Stimulated activated naive CD4-positive, alpha-beta T cell treated with Interleukin-2 at 50 U/mL for 16 hours (primary cell): Measurements from ENCODE around the gene TBC1D22A.

ENCODE experiments used
- DNase-seq: peaks from one replicate; lab custom pipeline; 2025; lab: John Stamatoyannopoulos, UW

The TBC1D22A gene

GRCh38 chr22:46887978-46888377 is 125.5 kb downstream of the TBC1D22A start:
- no peak for DNase-seq

GRCh38 chr22:46890819-46891218 is 128.4 kb downstream of the TBC1D22A start:
- DNase-seq: no peak

GRCh38 chr22:46891382-46891951 is 129.0 kb downstream of the TBC1D22A start:
- DNase-seq: no peak

GRCh38 chr22:46892866-46893265 is 130.4 kb downstream of the TBC1D22A start:
- DNase-seq: no peak

- no peak for DNase-seq
Observed at GRCh38 chr22:46893281-46894020, 131.0 kb downstream of the TBC1D22A start.

GRCh38 chr22:46894081-46894671 is 131.7 kb downstream of the TBC1D22A start:
- no peak for DNase-seq

GRCh38 chr22:46894851-46895640 is 132.6 kb downstream of the TBC1D22A start:
- no peak for DNase-seq

- DNase-seq: no peak
Observed at GRCh38 chr22:46895753-46896152, 133.3 kb downstream of the TBC1D22A start.

GRCh38 chr22:46896166-46896565 is 133.7 kb downstream of the TBC1D22A start:
- no peak for DNase-seq

GRCh38 chr22:46896568-46897245 is 134.3 kb downstream of the TBC1D22A start:
- no peak for DNase-seq

GRCh38 chr22:46897246-46897623 is 134.8 kb downstream of the TBC1D22A start:
- DNase-seq: no peak

GRCh38 chr22:46900549-46900948 is 138.1 kb downstream of the TBC1D22A start:
- no peak for DNase-seq

GRCh38 chr22:46902436-46902835 is 140.0 kb downstream of the TBC1D22A start:
- DNase-seq: no peak

- no peak for DNase-seq
Observed at GRCh38 chr22:46902998-46903916, 140.8 kb downstream of the TBC1D22A start.

- no peak for DNase-seq
Observed at GRCh38 chr22:46905415-46905814, 143.0 kb downstream of the TBC1D22A start.

- no peak for DNase-seq
Observed at GRCh38 chr22:46905834-46906233, 143.4 kb downstream of the TBC1D22A start.

GRCh38 chr22:46906326-46907045 is 144.0 kb downstream of the TBC1D22A start:
- DNase-seq: no peak

GRCh38 chr22:46907241-46908215 is 145.1 kb downstream of the TBC1D22A start:
- no peak for DNase-seq

- DNase-seq: no peak
Observed at GRCh38 chr22:46908641-46909107, 146.2 kb downstream of the TBC1D22A start.
